HG03139 (cell line): Measurements from ENCODE around the gene RBPJL.

Experiments used
- ATAC-seq: cut with Tn5 transposase; IDR thresholded peaks from one replicate; pipeline ENCODE4 v1.9.1; 2021; ENCODE audit not compliant: unreplicated experiment

RBPJL gene

GRCh38 chr20:45293041-45294002 lies 13.3 kb upstream of the RBPJL start:
- ATAC-seq: no peak

GRCh38 chr20:45294003-45294368 lies 12.7 kb upstream of the RBPJL start:
- ATAC-seq: no peak

GRCh38 chr20:45294659-45295058 lies 12.0 kb upstream of the RBPJL start:
- ATAC-seq: no peak

- ATAC-seq: no peak
Observed at GRCh38 chr20:45297786-45298497, 8.7 kb upstream of the RBPJL start.

GRCh38 chr20:45299786-45300185 lies 6.9 kb upstream of the RBPJL start:
- no peak for ATAC-seq

- ATAC-seq: peak; percentile 65
Observed at GRCh38 chr20:45300961-45301360, 5.7 kb upstream of the RBPJL start.

- no peak for ATAC-seq
Observed at GRCh38 chr20:45301824-45302271, 4.8 kb upstream of the RBPJL start.

GRCh38 chr20:45303586-45304463 lies 2.8 kb upstream of the RBPJL start:
- no peak for ATAC-seq

- no peak for ATAC-seq
Observed at GRCh38 chr20:45304464-45304999, 2.1 kb upstream of the RBPJL start.

GRCh38 chr20:45305262-45305661 lies 1.4 kb upstream of the RBPJL start:
- no peak for ATAC-seq

GRCh38 chr20:45307076-45307640 lies 518 bp downstream of the RBPJL start:
- no peak for ATAC-seq

GRCh38 chr20:45308117-45308778 lies 1.6 kb downstream of the RBPJL start, which contains the start of gene MATN4:
Gene MATN4 (minus strand): TSS chr20:45308299. CDS start chr20:45305582, 2,717 bp downstream.
- ATAC-seq: no peak

GRCh38 chr20:45309075-45309474 lies 2.4 kb downstream of the RBPJL start:
- ATAC-seq: no peak

- ATAC-seq: no peak
Observed at GRCh38 chr20:45311589-45312211, 5.1 kb downstream of the RBPJL start.

GRCh38 chr20:45312241-45312640 lies 5.6 kb downstream of the RBPJL start:
- ATAC-seq: no peak

- ATAC-seq: no peak
Observed at GRCh38 chr20:45313065-45313695, 6.5 kb downstream of the RBPJL start.

GRCh38 chr20:45313943-45314342 lies 7.3 kb downstream of the RBPJL start:
- ATAC-seq: no peak

- no peak for ATAC-seq
Observed at GRCh38 chr20:45315672-45316071, 9.0 kb downstream of the RBPJL start.
